ENCODE measurements around the gene LHX1. TPM values are rescaled to one million over a fixed set of nuclear protein-coding genes. Genes with fewer than 3 reads are reported as not detected.
A peak's percentile ranks its signal among the peaks of the same experiment; 100 is the strongest.

Gene LHX1
- total and polyA plus RNA-seq, 9 of the 15 experiments (the other 6 are each of a cell fraction or from before 2014, with no cell fraction given) = 0.05 to 0.64 (median 0.07) TPM; not detected in 6

DNA sequence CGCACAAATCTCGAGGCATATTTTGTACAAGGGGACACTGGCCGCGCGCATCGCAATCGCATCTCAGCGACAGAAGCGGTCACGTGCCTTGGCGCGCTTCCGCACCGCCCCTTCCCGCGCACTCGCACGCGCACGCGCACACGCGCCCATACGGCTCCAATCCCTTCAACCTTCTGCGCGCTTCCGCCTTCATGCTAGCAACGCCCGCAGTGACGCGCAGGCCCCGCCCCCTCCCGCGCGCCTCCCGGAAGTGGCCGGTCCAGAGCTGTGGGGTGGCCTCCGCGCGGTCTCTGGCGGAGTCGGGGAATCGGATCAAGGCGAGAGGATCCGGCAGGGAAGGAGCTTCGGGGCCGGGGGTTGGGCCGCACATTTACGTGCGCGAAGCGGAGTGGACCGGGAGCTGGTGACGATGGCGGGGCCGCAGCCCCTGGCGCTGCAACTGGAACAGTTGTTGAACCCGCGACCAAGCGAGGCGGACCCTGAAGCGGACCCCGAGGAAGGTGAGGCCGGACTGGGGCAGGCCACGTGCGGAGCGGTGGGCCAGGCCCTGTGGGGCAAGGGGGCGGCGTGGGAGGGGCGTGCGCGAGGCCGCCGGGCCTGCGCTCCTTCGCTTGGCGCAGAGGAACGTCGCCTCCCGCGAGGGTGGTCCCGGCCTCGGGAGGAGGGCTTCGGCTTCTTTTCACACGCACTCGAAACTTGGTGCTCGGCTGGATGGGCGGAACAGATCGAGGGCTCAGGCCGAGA, 11.6 kb downstream of the LHX1 start, which contains the start of gene AATF (continued):
- TF ChIP-seq JUND (IDR thresholded peaks at IDR 0.05; ENCODE audit: borderline replicate concordance, low read depth, low read length) (peak; percentile 15; the same call in 1 of the 2 replicates), JUND (tag; IDR thresholded peaks at IDR 0.05; ENCODE audit: borderline replicate concordance, low read depth, low read length) (peak; percentile 46; the same call in 1 of the 3 replicates), CCAR2 (IDR thresholded peaks at IDR 0.05; ENCODE audit: low read depth, low read length) (no peak), PHB (CRISPR knock-in tag; IDR thresholded peaks at IDR 0.05) (peak; percentile 55; the same call in 1 of the 2 replicates), ZNF592 (IDR thresholded peaks at IDR 0.05) (peak; percentile 79), SMAD1 (IDR thresholded peaks at IDR 0.05; ENCODE audit: low read depth, low read length, partially characterized antibody) (no peak), PHB2 (IDR thresholded peaks at IDR 0.05; ENCODE audit: low read depth) (no peak), EWSR1 (IDR thresholded peaks at IDR 0.05; ENCODE audit: borderline replicate concordance, low read depth, partially characterized antibody) (no peak), OTX1 (CRISPR knock-in tag; IDR thresholded peaks at IDR 0.05) (no peak), MEF2D (tag; conservative IDR thresholded peaks at IDR 0.05; ENCODE audit: low read depth) (no peak)
- TF ChIP-seq, protein P1, sequence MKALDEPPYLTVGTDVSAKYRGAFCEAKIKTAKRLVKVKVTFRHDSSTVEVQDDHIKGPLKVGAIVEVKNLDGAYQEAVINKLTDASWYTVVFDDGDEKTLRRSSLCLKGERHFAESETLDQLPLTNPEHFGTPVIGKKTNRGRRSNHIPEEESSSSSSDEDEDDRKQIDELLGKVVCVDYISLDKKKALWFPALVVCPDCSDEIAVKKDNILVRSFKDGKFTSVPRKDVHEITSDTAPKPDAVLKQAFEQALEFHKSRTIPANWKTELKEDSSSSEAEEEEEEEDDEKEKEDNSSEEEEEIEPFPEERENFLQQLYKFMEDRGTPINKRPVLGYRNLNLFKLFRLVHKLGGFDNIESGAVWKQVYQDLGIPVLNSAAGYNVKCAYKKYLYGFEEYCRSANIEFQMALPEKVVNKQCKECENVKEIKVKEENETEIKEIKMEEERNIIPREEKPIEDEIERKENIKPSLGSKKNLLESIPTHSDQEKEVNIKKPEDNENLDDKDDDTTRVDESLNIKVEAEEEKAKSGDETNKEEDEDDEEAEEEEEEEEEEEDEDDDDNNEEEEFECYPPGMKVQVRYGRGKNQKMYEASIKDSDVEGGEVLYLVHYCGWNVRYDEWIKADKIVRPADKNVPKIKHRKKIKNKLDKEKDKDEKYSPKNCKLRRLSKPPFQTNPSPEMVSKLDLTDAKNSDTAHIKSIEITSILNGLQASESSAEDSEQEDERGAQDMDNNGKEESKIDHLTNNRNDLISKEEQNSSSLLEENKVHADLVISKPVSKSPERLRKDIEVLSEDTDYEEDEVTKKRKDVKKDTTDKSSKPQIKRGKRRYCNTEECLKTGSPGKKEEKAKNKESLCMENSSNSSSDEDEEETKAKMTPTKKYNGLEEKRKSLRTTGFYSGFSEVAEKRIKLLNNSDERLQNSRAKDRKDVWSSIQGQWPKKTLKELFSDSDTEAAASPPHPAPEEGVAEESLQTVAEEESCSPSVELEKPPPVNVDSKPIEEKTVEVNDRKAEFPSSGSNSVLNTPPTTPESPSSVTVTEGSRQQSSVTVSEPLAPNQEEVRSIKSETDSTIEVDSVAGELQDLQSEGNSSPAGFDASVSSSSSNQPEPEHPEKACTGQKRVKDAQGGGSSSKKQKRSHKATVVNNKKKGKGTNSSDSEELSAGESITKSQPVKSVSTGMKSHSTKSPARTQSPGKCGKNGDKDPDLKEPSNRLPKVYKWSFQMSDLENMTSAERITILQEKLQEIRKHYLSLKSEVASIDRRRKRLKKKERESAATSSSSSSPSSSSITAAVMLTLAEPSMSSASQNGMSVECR (CRISPR knock-in tag; IDR thresholded peaks at IDR 0.05) = peak; percentile 89
